Measurements from ENCODE around the gene R3HDM4. TPM values are rescaled to one million over a fixed set of nuclear protein-coding genes. Genes with fewer than 3 reads are reported as not detected.

The R3HDM4 gene
- total RNA-seq (71.4 TPM), polyA plus RNA-seq (ENCODE audit: insufficient read depth, low read depth, low replicate concordance) (47.4 TPM)
- long read RNA-seq, donor 1, transcript R3HDM4-201 (8 exons, 1,815 nt): major isoform, 8 of 9 reads
- long read RNA-seq, donor 1, partial matches to known transcripts: 0 of 9 reads
- long read RNA-seq, donor 1, other reads (novel, unspliced or antisense): 0 of 9 reads
- long read RNA-seq, donor 2, transcript R3HDM4-201 (8 exons, 1,815 nt): major isoform, 8 of 9 reads
- long read RNA-seq, donor 2, partial matches to known transcripts: 0 of 9 reads
- long read RNA-seq, donor 2, other reads (novel, unspliced or antisense): 0 of 9 reads
- long read RNA-seq, donor 3, transcript R3HDM4-201 (8 exons, 1,815 nt): major isoform, 9 of 15 reads
- long read RNA-seq, donor 3, partial matches to known transcripts: 0 of 15 reads
- long read RNA-seq, donor 3, other reads (novel, unspliced or antisense): 5 of 15 reads
- long read RNA-seq, donor 4, transcript R3HDM4-201 (8 exons, 1,815 nt): major isoform, 8 of 8 reads
- long read RNA-seq, donor 4, partial matches to known transcripts: 0 of 8 reads
- long read RNA-seq, donor 4, other reads (novel, unspliced or antisense): 0 of 8 reads
- long read RNA-seq, donor 5: 0 reads
- long read RNA-seq, donor 6, transcript R3HDM4-201 (8 exons, 1,815 nt): major isoform, 13 of 14 reads
- long read RNA-seq, donor 6, partial matches to known transcripts: 0 of 14 reads
- long read RNA-seq, donor 6, other reads (novel, unspliced or antisense): 0 of 14 reads
- long read RNA-seq, donor 7, transcript R3HDM4-201 (8 exons, 1,815 nt): major isoform, 13 of 27 reads
- long read RNA-seq, donor 7, partial matches to known transcripts: 0 of 27 reads
- long read RNA-seq, donor 7, other reads (novel, unspliced or antisense): 14 of 27 reads
- long read RNA-seq, donor 8, transcript R3HDM4-201 (8 exons, 1,815 nt): major isoform, 11 of 12 reads
- long read RNA-seq, donor 8, partial matches to known transcripts: 0 of 12 reads
- long read RNA-seq, donor 8, other reads (novel, unspliced or antisense): 0 of 12 reads
- long read RNA-seq, donor 9, transcript R3HDM4-201 (8 exons, 1,815 nt): major isoform, 6 of 6 reads
- long read RNA-seq, donor 9, partial matches to known transcripts: 0 of 6 reads
- long read RNA-seq, donor 9, other reads (novel, unspliced or antisense): 0 of 6 reads
- long read RNA-seq, donor 10, transcript R3HDM4-201 (8 exons, 1,815 nt): major isoform, 12 of 14 reads
- long read RNA-seq, donor 10, partial matches to known transcripts: 0 of 14 reads
- long read RNA-seq, donor 10, other reads (novel, unspliced or antisense): 0 of 14 reads

DNA sequence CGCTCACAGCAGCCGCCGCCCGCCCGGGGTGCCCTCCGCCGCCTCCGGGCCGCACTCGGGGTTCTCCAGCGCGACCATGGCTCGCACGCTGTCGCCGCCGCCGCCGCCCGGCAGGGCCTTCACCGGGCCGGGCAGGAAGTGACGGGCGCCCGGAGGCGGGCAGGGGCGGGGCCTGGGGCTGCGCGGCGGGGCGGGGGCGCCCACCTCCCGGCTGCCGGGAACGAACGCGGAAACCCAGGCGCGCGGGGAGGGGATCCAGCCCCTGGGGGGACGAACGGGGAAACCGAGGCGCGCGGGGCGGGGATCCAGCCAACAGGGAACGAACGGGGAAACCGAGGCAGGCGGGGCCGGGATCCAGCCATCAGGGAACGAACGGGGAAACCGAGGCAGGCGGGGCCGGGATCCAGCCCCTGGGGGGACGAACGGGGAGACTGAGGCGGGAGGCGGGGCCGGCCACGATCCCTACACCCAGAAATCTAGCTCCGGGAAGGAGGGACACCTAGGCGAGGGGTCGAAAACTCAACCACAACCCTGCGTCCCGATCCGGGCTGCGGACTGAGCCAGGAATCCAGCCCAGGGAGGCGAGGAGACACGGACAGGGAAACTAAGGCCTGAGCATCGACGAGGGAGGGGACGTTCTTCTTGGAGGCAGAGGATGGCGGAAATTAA is at the start of gene R3HDM4:
Gene R3HDM4, minus strand, starts transcription at position 140 of the 669 bp plus-strand sequence. Its CDS starts 62 bp downstream, at position 78.
- peak within 1 kb of the TSS; percentile 68 to 72 (median 69) for H3K4me3 ChIP-seq (ENCODE audit: low read length in 3 of 3)
- no peaks in the 10 kb centered on the region for H3K9me3 ChIP-seq (ENCODE audit: control insufficient read depth in 2 of 3, insufficient read depth in 1 of 3, low read length in 3 of 3)
- H3K9ac ChIP-seq (ENCODE audit: low read length in 3 of 3): peak within 1 kb of the TSS; percentile 30 to 95 (median 91)
- intact Hi-C loops (cut with DNase I): no loop called here
- peak; percentile 68 to 94 (median 81) for DNase-seq
- no peak for FAIRE-seq
- peak within 1 kb of the TSS; percentile 78 to 90 for H3K27ac ChIP-seq (ENCODE audit: low read depth in 2 of 2, low read length in 2 of 2)
- no peaks in the 10 kb centered on the region for H3K36me3 ChIP-seq (ENCODE audit: control insufficient read depth in 2 of 3, insufficient read depth in 3 of 3, low read length in 3 of 3)
- peaks cover 0 to 7% (median 3%) of the 10 kb centered on the region in 3 donors for H3K4me1 ChIP-seq (ENCODE audit: control insufficient read depth in 2 of 3, insufficient read depth in 2 of 3, low read depth in 1 of 3, low read length in 3 of 3)
- peaks cover 2% of the 10 kb centered on the region for H3K27me3 ChIP-seq (ENCODE audit: control insufficient read depth, insufficient read depth, low read length)
- TF ChIP-seq, protein P1, sequence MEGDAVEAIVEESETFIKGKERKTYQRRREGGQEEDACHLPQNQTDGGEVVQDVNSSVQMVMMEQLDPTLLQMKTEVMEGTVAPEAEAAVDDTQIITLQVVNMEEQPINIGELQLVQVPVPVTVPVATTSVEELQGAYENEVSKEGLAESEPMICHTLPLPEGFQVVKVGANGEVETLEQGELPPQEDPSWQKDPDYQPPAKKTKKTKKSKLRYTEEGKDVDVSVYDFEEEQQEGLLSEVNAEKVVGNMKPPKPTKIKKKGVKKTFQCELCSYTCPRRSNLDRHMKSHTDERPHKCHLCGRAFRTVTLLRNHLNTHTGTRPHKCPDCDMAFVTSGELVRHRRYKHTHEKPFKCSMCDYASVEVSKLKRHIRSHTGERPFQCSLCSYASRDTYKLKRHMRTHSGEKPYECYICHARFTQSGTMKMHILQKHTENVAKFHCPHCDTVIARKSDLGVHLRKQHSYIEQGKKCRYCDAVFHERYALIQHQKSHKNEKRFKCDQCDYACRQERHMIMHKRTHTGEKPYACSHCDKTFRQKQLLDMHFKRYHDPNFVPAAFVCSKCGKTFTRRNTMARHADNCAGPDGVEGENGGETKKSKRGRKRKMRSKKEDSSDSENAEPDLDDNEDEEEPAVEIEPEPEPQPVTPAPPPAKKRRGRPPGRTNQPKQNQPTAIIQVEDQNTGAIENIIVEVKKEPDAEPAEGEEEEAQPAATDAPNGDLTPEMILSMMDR (IDR thresholded peaks at IDR 0.05; ENCODE audit: borderline replicate concordance, extremely low read depth, insufficient read depth): no peak

DNA sequence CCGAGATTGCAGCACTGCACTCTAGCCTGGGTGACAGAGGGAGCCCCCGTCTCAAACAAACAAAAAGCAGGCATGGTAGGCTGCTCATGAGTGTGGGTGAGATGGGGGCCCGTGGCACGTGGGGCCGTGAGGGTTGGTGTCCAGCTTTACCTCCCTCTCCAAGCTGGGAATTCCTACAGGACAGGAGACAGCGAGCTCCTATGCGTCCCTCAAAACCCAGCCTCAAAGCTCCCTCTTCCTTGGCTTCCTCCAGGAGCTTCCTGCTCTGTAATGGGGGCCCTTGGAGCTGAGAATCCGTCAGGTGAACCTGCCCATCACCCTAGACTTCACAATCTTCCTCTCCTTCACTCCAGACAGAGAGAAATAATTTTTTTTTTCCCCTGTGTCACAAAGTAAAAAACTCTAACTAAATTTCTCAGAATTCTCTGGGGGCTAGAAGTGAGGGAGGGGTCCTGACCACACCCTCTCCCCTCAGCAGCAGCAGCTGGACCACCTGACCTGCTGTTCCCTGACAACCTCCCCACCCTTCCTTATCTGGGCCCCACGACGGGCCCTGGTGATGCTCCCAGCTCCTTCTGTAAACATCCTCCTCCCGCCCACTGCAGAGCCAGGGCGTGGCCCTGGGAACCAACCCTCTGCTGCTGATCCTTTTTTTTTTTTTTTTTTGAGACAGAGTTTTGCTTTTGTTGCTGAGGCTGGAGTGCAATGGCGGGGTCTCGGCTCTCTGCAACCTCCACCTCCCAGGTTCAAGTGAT is 49.0 kb upstream of the R3HDM4 start:
- peaks cover 2 to 6% (median 4%) of the 10 kb centered on the region in 3 donors for H3K36me3 ChIP-seq (ENCODE audit: control insufficient read depth in 2 of 3, insufficient read depth in 3 of 3, low read length in 3 of 3)
- no peak overlapping the region for H3K4me3 ChIP-seq (ENCODE audit: low read length in 3 of 3)
- H3K9me3 ChIP-seq (ENCODE audit: control insufficient read depth in 2 of 3, insufficient read depth in 1 of 3, low read length in 3 of 3): no peaks in the 10 kb centered on the region
- TF ChIP-seq, protein P1 (IDR thresholded peaks at IDR 0.05; ENCODE audit: borderline replicate concordance, extremely low read depth, insufficient read depth): no peak
- FAIRE-seq (no peak), DNase-seq (peak in 1 of 5 donors; percentile 69)
- H3K4me1 ChIP-seq (ENCODE audit: control insufficient read depth in 2 of 3, insufficient read depth in 2 of 3, low read depth in 1 of 3, low read length in 3 of 3): peaks cover 0 to 5% (median 0%) of the 10 kb centered on the region in 3 donors
- no peak overlapping the region for H3K9ac ChIP-seq (ENCODE audit: low read length in 3 of 3)
- no peaks in the 10 kb centered on the region for H3K27me3 ChIP-seq (ENCODE audit: control insufficient read depth, insufficient read depth, low read length)
- H3K27ac ChIP-seq (ENCODE audit: low read depth in 2 of 2, low read length in 2 of 2): no peak overlapping the region
- intact Hi-C loops (cut with DNase I): no loop called here

DNA sequence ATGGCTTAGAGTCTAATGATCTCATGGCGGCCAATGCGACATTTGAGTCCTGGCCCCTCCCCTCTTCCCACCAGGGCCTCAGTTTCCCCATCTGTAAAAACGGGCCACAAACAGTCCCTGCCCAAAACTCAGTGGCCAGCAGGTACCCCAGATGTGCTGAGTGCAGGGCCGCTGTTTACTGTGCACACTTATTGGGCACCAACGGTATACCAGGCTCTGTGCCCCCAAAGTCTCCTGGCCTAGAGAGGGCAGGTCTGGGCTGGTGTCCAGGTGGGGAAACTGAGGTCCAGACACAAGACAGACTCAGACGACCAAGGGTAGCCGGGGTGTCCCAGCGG is 47.6 kb upstream of the R3HDM4 start:
- no peak for FAIRE-seq
- peaks cover 0 to 15% (median 2%) of the 10 kb centered on the region in 3 donors for H3K4me1 ChIP-seq (ENCODE audit: control insufficient read depth in 2 of 3, insufficient read depth in 2 of 3, low read depth in 1 of 3, low read length in 3 of 3)
- H3K9ac ChIP-seq (ENCODE audit: low read length in 3 of 3): no peak overlapping the region
- no peak overlapping the region for H3K4me3 ChIP-seq (ENCODE audit: low read length in 3 of 3)
- no peak overlapping the region for H3K27ac ChIP-seq (ENCODE audit: low read depth in 2 of 2, low read length in 2 of 2)
- H3K36me3 ChIP-seq (ENCODE audit: control insufficient read depth in 2 of 3, insufficient read depth in 3 of 3, low read length in 3 of 3): peaks cover 0 to 6% (median 4%) of the 10 kb centered on the region in 3 donors
- DNase-seq: no peak
- TF ChIP-seq, protein P1 (IDR thresholded peaks at IDR 0.05; ENCODE audit: borderline replicate concordance, extremely low read depth, insufficient read depth): no peak
- H3K9me3 ChIP-seq (ENCODE audit: control insufficient read depth in 2 of 3, insufficient read depth in 1 of 3, low read length in 3 of 3): no peaks in the 10 kb centered on the region
- H3K27me3 ChIP-seq (ENCODE audit: control insufficient read depth, insufficient read depth, low read length): no peaks in the 10 kb centered on the region
- intact Hi-C loops (cut with DNase I): no loop called here
